Brain microvascular endothelial cell (primary cell): ENCODE measurements around the gene CTSO.

Experiments used
- DNase-seq: peaks from one replicate; pipeline ENCODE4 v3.0.0-alpha.2; 2020
- H3K27ac ChIP-seq: fragments of 250-450 bp; sonication (Bioruptor Pico); 2 replicates; pipeline ENCODE4 v1.5.1; 2020; ENCODE audit warnings: mild to moderate bottlenecking, moderate library complexity
- H3K27me3 ChIP-seq: fragments of 250-450 bp; sonication (Bioruptor Pico); replicated peaks from 2 replicates; pipeline ENCODE4 v1.5.1; 2020; ENCODE audit warnings: mild to moderate bottlenecking
- H3K36me3 ChIP-seq: fragments of 250-450 bp; sonication (Bioruptor Pico); replicated peaks from 2 replicates; pipeline ENCODE4 v1.5.1; 2020; ENCODE audit warnings: mild to moderate bottlenecking
- H3K4me3 ChIP-seq: 2 replicates; pipeline ENCODE4 v1.5.1; 2011; ENCODE audit warnings: low read depth, mild to moderate bottlenecking, control low read depth, low read length, moderate library complexity
- CTCF ChIP-seq: IDR thresholded peaks from 2 replicates; pipeline ENCODE4 v1.5.1; 2011; ENCODE audit warnings: low read depth, mild to moderate bottlenecking, moderate library complexity, low read length, control low read depth, inconsistent platforms; ENCODE audit errors: missing control alignments
- in situ Hi-C: cut with HindIII; loops from 2 replicates; pipeline ENCODE4 v1.10.0; 2017; ENCODE audit warnings: low sequenced_read_pairs, low pct_ligation_motif_present

The CTSO gene

GRCh38 chr4:155973639-155974475 is 20.2 kb upstream of the CTSO start:
- Histone ChIP-seq H3K27ac (no peak overlapping the region), H3K27me3 (no peaks in the 10 kb centered on the region), H3K4me3 (no peak overlapping the region), H3K36me3 (no peaks in the 10 kb centered on the region)
- TF ChIP-seq CTCF: no peak
- no peak for DNase-seq
- in situ Hi-C loops: no loop called here

GRCh38 chr4:155972098-155972497 is 18.4 kb upstream of the CTSO start:
- no peak overlapping the region for H3K4me3 ChIP-seq
- peak; percentile 45 for DNase-seq
- in situ Hi-C loops: no loop called here
- no peaks in the 10 kb centered on the region for H3K27me3 ChIP-seq
- no peak overlapping the region for H3K27ac ChIP-seq
- no peaks in the 10 kb centered on the region for H3K36me3 ChIP-seq
- TF ChIP-seq CTCF: peak; percentile 69

GRCh38 chr4:155966731-155967395 is 13.2 kb upstream of the CTSO start:
- peak; percentile 29 for DNase-seq
- Histone ChIP-seq H3K4me3 (no peak overlapping the region), H3K36me3 (no peaks in the 10 kb centered on the region), H3K27me3 (no peaks in the 10 kb centered on the region), H3K27ac (no peak overlapping the region)
- in situ Hi-C loops: no loop called here
- no peak for TF ChIP-seq CTCF

GRCh38 chr4:155966171-155966570 is 12.5 kb upstream of the CTSO start:
- Histone ChIP-seq H3K27ac (no peak overlapping the region), H3K36me3 (no peaks in the 10 kb centered on the region), H3K4me3 (no peak overlapping the region), H3K27me3 (no peaks in the 10 kb centered on the region)
- no peak for TF ChIP-seq CTCF
- DNase-seq: no peak
- in situ Hi-C loops: no loop called here

GRCh38 chr4:155964016-155964891 is 10.6 kb upstream of the CTSO start:
- no peak overlapping the region for H3K27ac ChIP-seq
- no peak overlapping the region for H3K4me3 ChIP-seq
- DNase-seq: peak; percentile 19
- no peaks in the 10 kb centered on the region for H3K36me3 ChIP-seq
- in situ Hi-C loops: no loop called here
- no peak for TF ChIP-seq CTCF
- no peaks in the 10 kb centered on the region for H3K27me3 ChIP-seq
